Osteocyte (in vitro differentiated cells): Measurements from ENCODE around the gene OSBPL3. TPM values are rescaled to one million over a fixed set of nuclear protein-coding genes. Genes with fewer than 3 reads are reported as not detected.

ENCODE experiments used
- DNase-seq: peaks from one replicate; pipeline ENCODE4 v3.0.0; 2021; ENCODE audit warnings: mixed read lengths; ENCODE audit not compliant: unreplicated experiment; ENCODE audit errors: extremely low spot score
- H3K27ac Mint-ChIP-seq: one replicate; pipeline ENCODE4 v1.8.0; 2021; ENCODE audit warnings: mild to moderate bottlenecking, mixed read lengths; ENCODE audit not compliant: unreplicated experiment
- H3K27me3 Mint-ChIP-seq: one replicate; pipeline ENCODE4 v1.8.0; 2021; ENCODE audit warnings: mixed read lengths; ENCODE audit not compliant: unreplicated experiment
- H3K36me3 Mint-ChIP-seq: one replicate; pipeline ENCODE4 v1.8.0; 2021; ENCODE audit warnings: mixed read lengths; ENCODE audit not compliant: unreplicated experiment
- H3K4me1 Mint-ChIP-seq: one replicate; pipeline ENCODE4 v1.8.0; 2021; ENCODE audit warnings: mixed read lengths; ENCODE audit not compliant: unreplicated experiment
- H3K4me3 Mint-ChIP-seq: one replicate; pipeline ENCODE4 v1.8.0; 2021; ENCODE audit warnings: mild to moderate bottlenecking, moderate library complexity, mixed read lengths; ENCODE audit not compliant: unreplicated experiment
- H3K9me3 Mint-ChIP-seq: one replicate; pipeline ENCODE4 v1.8.0; 2021; ENCODE audit warnings: mixed read lengths; ENCODE audit not compliant: unreplicated experiment
- CTCF ChIP-seq: fragments of 200-600 bp; sonication (generic); IDR thresholded peaks from 2 replicates; pipeline ENCODE4 v1.5.0; 2021; ENCODE audit warnings: antibody characterized with exemption, mild to moderate bottlenecking, moderate library complexity
- total RNA-seq: library from RNA; stranded (reverse); gene quantifications from 2 replicates; pipeline ENCODE4 v1.2.1, GENCODE V29; 2021

OSBPL3 gene
- total RNA-seq, 1 donor from 2014 or later, result 8.0 TPM

- H3K27ac Mint-ChIP-seq, result peak overlapping the region; percentile 83
- peaks cover 28% of the 10 kb centered on the region for H3K4me1 Mint-ChIP-seq
- peaks cover 2% of the 10 kb centered on the region for H3K36me3 Mint-ChIP-seq
- no peaks in the 10 kb centered on the region for H3K27me3 Mint-ChIP-seq
- H3K4me3 Mint-ChIP-seq, result no peak overlapping the region
- no peak for DNase-seq
- H3K9me3 Mint-ChIP-seq, result no peaks in the 10 kb centered on the region
- peak; percentile 18 for TF ChIP-seq CTCF
Observed at GRCh38 chr7:24821045-24821753, 158.8 kb downstream of the OSBPL3 start.

GRCh38 chr7:24820730-24821044, 159.3 kb downstream of the OSBPL3 start:
- no peaks in the 10 kb centered on the region for H3K27me3 Mint-ChIP-seq
- peaks cover 2% of the 10 kb centered on the region for H3K36me3 Mint-ChIP-seq
- H3K4me3 Mint-ChIP-seq, result no peak overlapping the region
- H3K9me3 Mint-ChIP-seq, result no peaks in the 10 kb centered on the region
- no peak for TF ChIP-seq CTCF
- no peak for DNase-seq
- H3K27ac Mint-ChIP-seq, result peak overlapping the region; percentile 83
- peaks cover 23% of the 10 kb centered on the region for H3K4me1 Mint-ChIP-seq

GRCh38 chr7:24819916-24820689, 159.9 kb downstream of the OSBPL3 start:
- Mint-ChIP-seq H3K36me3 (peaks cover 2% of the 10 kb centered on the region), H3K27ac (peak overlapping the region; percentile 83), H3K4me3 (peak overlapping the region; percentile 38), H3K4me1 (peaks cover 19% of the 10 kb centered on the region), H3K9me3 (no peaks in the 10 kb centered on the region), H3K27me3 (no peaks in the 10 kb centered on the region)
- DNase-seq, result peak; percentile 88
- peak; percentile 92 for TF ChIP-seq CTCF

- Mint-ChIP-seq H3K27me3 (no peaks in the 10 kb centered on the region), H3K27ac (no peak overlapping the region), H3K4me3 (no peak overlapping the region), H3K4me1 (peaks cover 19% of the 10 kb centered on the region), H3K9me3 (no peaks in the 10 kb centered on the region), H3K36me3 (peaks cover 2% of the 10 kb centered on the region)
- DNase-seq, result no peak
- TF ChIP-seq CTCF, result no peak
Observed at GRCh38 chr7:24817339-24817738, 162.6 kb downstream of the OSBPL3 start.

GRCh38 chr7:24816868-24817267, 163.1 kb downstream of the OSBPL3 start:
- DNase-seq, result no peak
- Mint-ChIP-seq H3K27me3 (no peaks in the 10 kb centered on the region), H3K9me3 (no peaks in the 10 kb centered on the region), H3K36me3 (peaks cover 2% of the 10 kb centered on the region), H3K4me3 (no peak overlapping the region), H3K27ac (no peak overlapping the region), H3K4me1 (peaks cover 19% of the 10 kb centered on the region)
- no peak for TF ChIP-seq CTCF
